Lung (tissue), 12 donors: Measurements from ENCODE around the gene CASP14. TPM values are rescaled to one million over a fixed set of nuclear protein-coding genes. Genes with fewer than 3 reads are reported as not detected.

ENCODE experiments used
- ATAC-seq: fragments of 200-7000 bp; cut with Tn5 transposase; one replicate; pipeline ENCODE4 v1.9.1; 2020; ENCODE audit warnings: moderate number of reproducible peaks; ENCODE audit not compliant: insufficient read depth, low FRiP score
- DNase-seq, 3 donors: peaks; one replicate each; pipeline ENCODE4 v3.0.0-alpha.2; 2013 to 2017
- H3K27ac ChIP-seq, 2 donors: one replicate each; pipeline ENCODE4 v1.5.1; 2013; ENCODE audit warnings: mild to moderate bottlenecking in 2 of 2, moderate library complexity in 2 of 2, control low read depth in 1 of 2, inconsistent platforms in 1 of 2, low read depth in 1 of 2, low read length in 1 of 2
- H3K27me3 ChIP-seq, 3 donors: one replicate each; pipeline ENCODE4 v1.5.1; 2013; ENCODE audit warnings: low read length in 2 of 3; ENCODE audit not compliant: control insufficient read depth in 3 of 3, insufficient read depth in 3 of 3
- H3K36me3 ChIP-seq, 4 donors: one replicate each; pipeline ENCODE4 v1.5.1; 2013; ENCODE audit warnings: low read length in 4 of 4, mild to moderate bottlenecking in 1 of 4, moderate library complexity in 1 of 4; ENCODE audit not compliant: control insufficient read depth in 4 of 4, insufficient read depth in 4 of 4
- H3K4me1 ChIP-seq, 5 donors: one replicate each; pipeline ENCODE4 v1.5.1; 2013; ENCODE audit warnings: low read length in 5 of 5, mild to moderate bottlenecking in 2 of 5, moderate library complexity in 1 of 5; ENCODE audit not compliant: control insufficient read depth in 5 of 5, insufficient read depth in 5 of 5
- H3K4me3 ChIP-seq: one replicate; pipeline ENCODE4 v1.5.1; 2013; ENCODE audit warnings: mild to moderate bottlenecking, control low read depth, moderate library complexity
- H3K9ac ChIP-seq, 2 donors: one replicate each; pipeline ENCODE4 v1.5.1; 2013; ENCODE audit warnings: low read length in 2 of 2, control low read depth in 1 of 2; ENCODE audit not compliant: insufficient read depth in 1 of 2
- H3K9me3 ChIP-seq, 4 donors: one replicate each; pipeline ENCODE4 v1.5.1; 2013; ENCODE audit warnings: low read length in 3 of 4, mild to moderate bottlenecking in 1 of 4, moderate library complexity in 1 of 4; ENCODE audit not compliant: control insufficient read depth in 4 of 4, insufficient read depth in 3 of 4
- WGBS, 2 donors: extraction: QIAGEN DNeasy Blood & Tissue Kit; methylation state at CpG; one replicate each; pipeline ENCODE4 v1.1.7; 2013; 5-methylcytosine and 5-hydroxymethylcytosine counted together
- polyA plus RNA-seq, 2 donors: library from polyadenylated mRNA; stranded (reverse); fragments of 200-250 nt; gene quantifications; one replicate each; pipeline ENCODE4 v1.2.1, GENCODE V29; 2013
- total RNA-seq, 2 donors: library from RNA; depleted of rRNA in 1 of 2; stranded (reverse); fragments of >200 nt in 1 of 2; gene quantifications; one replicate each; pipeline ENCODE4 v1.2.1, GENCODE V29; 2014 to 2021
- TF ChIP-seq, protein P1 (sequence below): IDR thresholded peaks from 2 replicates; pipeline ENCODE4 v1.5.1; 2012; ENCODE audit warnings: mild to moderate bottlenecking; ENCODE audit errors: control extremely low read depth, extremely low read depth
- donor health status: control.
- donor health status: control.
- donor health status: Bipolar disorder and iron deficiency.
- donor health status: healthy.
- donor health status: DM: yes; HTN: yes; CAD: no.

CASP14 gene
- total and polyA plus RNA-seq, 4 donors: not detected

DNA sequence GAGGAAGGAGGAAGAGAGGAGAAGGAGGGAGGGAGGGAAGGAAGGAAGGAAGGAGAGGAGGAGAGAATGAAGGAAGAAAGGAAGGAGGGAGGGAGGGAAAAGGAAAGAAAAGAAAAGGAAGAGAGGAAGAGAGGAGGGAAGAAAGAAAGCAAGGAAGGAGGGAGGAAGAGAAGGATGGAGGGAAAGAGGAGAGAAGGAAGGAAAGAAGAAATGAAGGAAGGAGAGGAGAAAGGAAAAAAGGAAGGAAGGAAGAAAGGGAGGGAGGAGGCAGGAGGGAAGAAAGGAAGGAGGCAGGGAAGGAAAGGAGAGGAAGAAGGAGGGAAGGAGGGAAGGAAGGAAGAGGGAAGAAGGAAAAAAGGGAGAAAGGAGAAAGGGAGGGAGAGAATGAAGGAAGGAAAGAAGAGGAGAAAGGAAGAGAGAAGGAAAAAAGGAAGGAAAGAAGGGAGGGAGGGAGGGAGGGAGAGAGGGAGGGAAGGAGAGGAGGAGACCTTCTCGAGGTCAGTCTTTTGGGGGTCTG, 13.4 kb upstream of the CASP14 start:
- Histone ChIP-seq H3K27me3 (peaks cover 0 to 5% (median 0%) of the 10 kb centered on the region in 3 donors), H3K9me3 (peaks cover 0 to 2% (median 0%) of the 10 kb centered on the region in 4 donors), H3K27ac (no peak overlapping the region), H3K4me1 (peaks cover 0 to 5% (median 0%) of the 10 kb centered on the region in 5 donors), H3K9ac (no peak overlapping the region), H3K4me3 (no peak overlapping the region), H3K36me3 (no peaks in the 10 kb centered on the region)
- no peak for ATAC-seq
- WGBS, 2 donors: 46 to 63% methylated on average over 1 of the region's 1 CpG
- TF ChIP-seq, protein P1, sequence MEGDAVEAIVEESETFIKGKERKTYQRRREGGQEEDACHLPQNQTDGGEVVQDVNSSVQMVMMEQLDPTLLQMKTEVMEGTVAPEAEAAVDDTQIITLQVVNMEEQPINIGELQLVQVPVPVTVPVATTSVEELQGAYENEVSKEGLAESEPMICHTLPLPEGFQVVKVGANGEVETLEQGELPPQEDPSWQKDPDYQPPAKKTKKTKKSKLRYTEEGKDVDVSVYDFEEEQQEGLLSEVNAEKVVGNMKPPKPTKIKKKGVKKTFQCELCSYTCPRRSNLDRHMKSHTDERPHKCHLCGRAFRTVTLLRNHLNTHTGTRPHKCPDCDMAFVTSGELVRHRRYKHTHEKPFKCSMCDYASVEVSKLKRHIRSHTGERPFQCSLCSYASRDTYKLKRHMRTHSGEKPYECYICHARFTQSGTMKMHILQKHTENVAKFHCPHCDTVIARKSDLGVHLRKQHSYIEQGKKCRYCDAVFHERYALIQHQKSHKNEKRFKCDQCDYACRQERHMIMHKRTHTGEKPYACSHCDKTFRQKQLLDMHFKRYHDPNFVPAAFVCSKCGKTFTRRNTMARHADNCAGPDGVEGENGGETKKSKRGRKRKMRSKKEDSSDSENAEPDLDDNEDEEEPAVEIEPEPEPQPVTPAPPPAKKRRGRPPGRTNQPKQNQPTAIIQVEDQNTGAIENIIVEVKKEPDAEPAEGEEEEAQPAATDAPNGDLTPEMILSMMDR: no peak
- DNase-seq: no peak

DNA sequence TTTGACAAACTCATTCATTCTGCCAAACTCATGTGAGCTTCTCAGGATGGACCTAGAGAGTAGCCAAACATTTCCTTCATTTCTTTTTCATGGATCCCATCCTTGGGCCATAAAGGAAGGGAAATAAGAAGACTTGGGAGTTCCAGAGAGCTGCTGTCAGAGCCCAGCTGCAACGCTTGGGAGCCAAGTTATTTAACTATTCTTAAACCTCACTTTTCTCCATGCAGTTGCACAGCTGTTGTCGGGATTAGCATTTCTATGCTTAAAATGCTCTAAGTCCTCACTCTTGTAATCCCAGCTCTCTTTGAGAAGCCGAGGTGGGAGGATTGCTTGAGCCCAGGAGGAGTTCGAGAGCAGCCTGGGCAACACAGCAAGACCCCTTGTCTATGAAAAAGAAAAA, 11.7 kb upstream of the CASP14 start:
- Histone ChIP-seq H3K9ac (no peak overlapping the region), H3K27ac (no peak overlapping the region), H3K27me3 (peaks cover 0 to 5% (median 0%) of the 10 kb centered on the region in 3 donors), H3K9me3 (no peaks in the 10 kb centered on the region), H3K4me1 (peaks cover 0 to 5% (median 0%) of the 10 kb centered on the region in 5 donors), H3K36me3 (no peaks in the 10 kb centered on the region), H3K4me3 (no peak overlapping the region)
- ATAC-seq (no peak), DNase-seq (peak in 2 of 3 donors; percentile 41 to 45)
- TF ChIP-seq, protein P1: no peak
- WGBS, 2 donors: 53 to 66% methylated on average over 4 of the region's 4 CpGs

DNA sequence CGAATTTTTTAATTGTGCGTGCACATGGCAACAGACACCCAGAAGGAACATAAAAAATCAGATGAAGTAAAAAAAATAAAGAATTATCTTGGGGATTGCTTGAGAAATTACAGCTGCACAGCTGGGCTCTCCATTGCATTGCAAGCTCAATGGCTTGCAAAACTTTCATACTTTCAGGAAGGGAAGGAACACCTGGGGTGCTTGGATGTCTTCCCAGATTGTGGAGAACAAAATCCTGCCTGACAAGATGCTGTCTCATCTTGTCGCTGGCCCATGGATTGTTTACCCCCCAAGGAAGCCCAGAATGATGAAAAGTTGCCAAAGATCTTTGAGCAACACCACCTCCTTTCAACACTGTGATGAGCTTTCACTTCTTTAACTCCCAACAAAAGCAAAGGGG, 11.0 kb upstream of the CASP14 start:
- ATAC-seq (no peak), DNase-seq (no peak)
- 57% methylated on average over 3 of the region's 3 CpGs for WGBS, 2 donors
- Histone ChIP-seq H3K9ac (no peak overlapping the region), H3K27ac (no peak overlapping the region), H3K36me3 (no peaks in the 10 kb centered on the region), H3K4me1 (peaks cover 0 to 5% (median 0%) of the 10 kb centered on the region in 5 donors), H3K27me3 (peaks cover 0 to 5% (median 0%) of the 10 kb centered on the region in 3 donors), H3K4me3 (no peak overlapping the region), H3K9me3 (no peaks in the 10 kb centered on the region)
- TF ChIP-seq, protein P1: no peak

DNA sequence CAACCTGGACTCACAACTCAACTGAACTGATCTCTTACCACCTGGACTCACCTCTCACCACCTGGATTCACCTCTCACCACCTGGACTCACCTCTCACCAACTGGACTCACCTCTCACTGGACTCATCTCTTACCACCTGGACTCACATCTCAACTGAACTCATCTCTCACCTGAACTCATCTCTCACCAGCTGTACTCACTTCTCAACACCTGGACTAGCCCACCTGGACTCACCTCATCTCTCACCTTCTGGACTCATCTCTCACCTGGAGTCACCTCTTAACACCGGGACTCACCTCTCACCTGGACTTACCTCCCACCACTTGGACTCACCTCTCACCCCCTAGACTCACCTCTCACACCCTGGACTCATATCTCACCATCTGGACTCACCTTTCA, 7.3 kb upstream of the CASP14 start:
- WGBS, 2 donors: 75 to 87% methylated on average over 1 of the region's 1 CpG
- no peaks in the 10 kb centered on the region for H3K9me3 ChIP-seq
- peaks cover 0 to 5% (median 0%) of the 10 kb centered on the region in 5 donors for H3K4me1 ChIP-seq
- DNase-seq (no peak), ATAC-seq (no peak)
- H3K27ac ChIP-seq: no peak overlapping the region
- TF ChIP-seq, protein P1: no peak
- no peaks in the 10 kb centered on the region for H3K36me3 ChIP-seq
- H3K27me3 ChIP-seq: no peaks in the 10 kb centered on the region
- H3K4me3 ChIP-seq: no peak overlapping the region
- no peak overlapping the region for H3K9ac ChIP-seq
